H1 (cell line): ENCODE measurements around the gene RAB36. TPM values are rescaled to one million over a fixed set of nuclear protein-coding genes. Genes with fewer than 3 reads are reported as not detected.
A peak's percentile ranks its signal among the peaks of the same experiment; 100 is the strongest.

Experiments
- CTCF ChIA-PET: fragments of 300-600 bp; sonication (Branson Sonifier 250); formaldehyde crosslinking; loops from one replicate; lab custom pipeline; 2021; ENCODE audit not compliant: partially characterized antibody; lab: Charles Lee
- POLR2A ChIA-PET: fragments of 300-600 bp; sonication (Branson Sonifier 250); formaldehyde crosslinking; loops from one replicate; lab custom pipeline; 2021; ENCODE audit warnings: inconsistent platforms; ENCODE audit not compliant: partially characterized antibody; lab: Charles Lee
- DNase-seq, 2 experiments: peaks; one replicate each; pipeline versions ENCODE4 v3.0.0 to v3.0.0-alpha.2; 2010 to 2022; ENCODE audit warnings: low spot score in 2 of 2, low read depth in 1 of 2, mixed read lengths in 1 of 2
- FAIRE-seq: peaks from 2 replicates; lab custom pipeline; 2011; peaks lifted over from hg19 to GRCh38; lab: Jason Lieb, UNC
- H2AFZ ChIP-seq: 2 replicates; pipeline ENCODE4 v1.8.1; 2012; ENCODE audit warnings: low read length, inconsistent platforms
- H2AK5ac ChIP-seq: 2 replicates; pipeline ENCODE4 v1.6.1; 2013; ENCODE audit warnings: low read depth, low read length
- H2BK120ac ChIP-seq: replicated peaks from 2 replicates; pipeline ENCODE3; 2013; ENCODE audit warnings: low read depth, low read length, inconsistent platforms
- H2BK12ac ChIP-seq: 2 replicates; pipeline ENCODE4 v1.6.1; 2013; ENCODE audit warnings: low read depth, low read length
- H2BK15ac ChIP-seq: 2 replicates; pipeline ENCODE4 v1.6.1; 2013; ENCODE audit warnings: low read length
- H2BK20ac ChIP-seq: 2 replicates; pipeline ENCODE4 v1.6.1; 2013; ENCODE audit warnings: low read length
- H2BK5ac ChIP-seq: 2 replicates; pipeline ENCODE4 v1.6.1; 2013; ENCODE audit warnings: low read depth, low read length
- H3K14ac ChIP-seq: 2 replicates; pipeline ENCODE4 v1.6.1; 2013; ENCODE audit warnings: inconsistent platforms; ENCODE audit not compliant: insufficient read length
- H3K18ac ChIP-seq: 2 replicates; pipeline ENCODE4 v1.6.1; 2013; ENCODE audit warnings: low read length; ENCODE audit errors: extremely low read depth
- H3K23ac ChIP-seq: 2 replicates; pipeline ENCODE4 v1.6.1; 2013; ENCODE audit warnings: inconsistent platforms; ENCODE audit not compliant: insufficient read length
- H3K23me2 ChIP-seq: 2 replicates; pipeline ENCODE4 v1.6.1; 2013; ENCODE audit warnings: low read depth, low read length
- H3K27ac ChIP-seq: 2 replicates; pipeline ENCODE4 v1.6.1; 2011; ENCODE audit warnings: low read depth, low read length, inconsistent platforms
- H3K27me3 ChIP-seq, 4 experiments: replicated peaks in 1 of 4; 1 replicate in 1 of 4; 2 replicates in 3 of 4; pipeline versions ENCODE4 v1.6.1 to v1.8.1; 2011 to 2013; ENCODE audit warnings: low read length in 3 of 4, mild to moderate bottlenecking in 3 of 4, inconsistent platforms in 2 of 4, mixed read lengths in 2 of 4, moderate library complexity in 1 of 4; ENCODE audit not compliant: control insufficient read depth in 3 of 4, insufficient read depth in 3 of 4; ENCODE audit errors: extremely low read depth in 1 of 4
- H3K36me3 ChIP-seq, 4 experiments: 2 replicates each; pipeline versions ENCODE4 v1.6.1 to v1.8.1; 2011 to 2013; ENCODE audit warnings: mild to moderate bottlenecking in 4 of 4, low read length in 3 of 4, moderate library complexity in 2 of 4, control low read depth in 1 of 4, inconsistent platforms in 1 of 4; ENCODE audit not compliant: insufficient read depth in 4 of 4, control insufficient read depth in 2 of 4
- H3K4ac ChIP-seq: replicated peaks from 2 replicates; pipeline ENCODE3; 2013; ENCODE audit warnings: low read length, low read depth, mixed read lengths, inconsistent platforms; ENCODE audit not compliant: insufficient read length
- H3K4me1 ChIP-seq, 4 experiments: replicated peaks in 1 of 4; 1 replicate in 1 of 4; 2 replicates in 3 of 4; pipeline versions ENCODE4 v1.6.1 to v1.8.1; 2011 to 2013; ENCODE audit warnings: low read length in 3 of 4, inconsistent platforms in 2 of 4, mixed read lengths in 1 of 4; ENCODE audit not compliant: insufficient read depth in 4 of 4, control insufficient read depth in 3 of 4
- H3K4me2 ChIP-seq, 2 experiments: 2 replicates each; pipeline versions ENCODE4 v1.6.1 to v1.8.1; 2011 to 2013; ENCODE audit warnings: low read depth in 2 of 2, low read length in 2 of 2, control low read depth in 1 of 2, inconsistent platforms in 1 of 2, mild to moderate bottlenecking in 1 of 2; ENCODE audit not compliant: insufficient read depth in 1 of 2
- H3K4me3 ChIP-seq, 4 experiments: fragments of 200-600, 300-600 bp in 1 of 4; sonication (generic), shearing (Covaris generic), sonication (Bioruptor Twin) in 1 of 4; 2 replicates each; pipeline versions ENCODE4 v1.5.1 to v1.8.1; 2011 to 2016; ENCODE audit warnings: low read length in 4 of 4, low read depth in 3 of 4, control low read depth in 2 of 4, inconsistent platforms in 2 of 4, mild to moderate bottlenecking in 2 of 4, mixed read lengths in 1 of 4, moderate library complexity in 1 of 4; ENCODE audit not compliant: insufficient read depth in 2 of 4; ENCODE audit errors: extremely low read depth in 1 of 4
- H3K56ac ChIP-seq: replicated peaks from 2 replicates; pipeline ENCODE3; 2013; ENCODE audit warnings: low read depth, mild to moderate bottlenecking, mixed read lengths, low read length, inconsistent platforms; ENCODE audit not compliant: insufficient read length
- H3K79me1 ChIP-seq: 2 replicates; pipeline ENCODE4 v1.6.1; 2013; ENCODE audit warnings: low read depth, low read length, control low read depth
- H3K79me2 ChIP-seq, 2 experiments: 2 replicates each; pipeline versions ENCODE4 v1.6.1 to v1.8.1; 2012 to 2013; ENCODE audit warnings: low read length in 2 of 2, mild to moderate bottlenecking in 2 of 2, inconsistent platforms in 1 of 2; ENCODE audit not compliant: insufficient read depth in 2 of 2, control insufficient read depth in 1 of 2
- H3K9ac ChIP-seq, 4 experiments: replicated peaks in 1 of 4; 1 replicate in 1 of 4; 2 replicates in 3 of 4; pipeline versions ENCODE4 v1.6.1 to v1.8.1; 2011 to 2013; ENCODE audit warnings: low read depth in 3 of 4, low read length in 3 of 4, control low read depth in 2 of 4, mild to moderate bottlenecking in 2 of 4, moderate library complexity in 2 of 4, inconsistent platforms in 1 of 4; ENCODE audit errors: extremely low read depth in 1 of 4
- H3K9me3 ChIP-seq, 2 experiments: 2 replicates each; pipeline versions ENCODE4 v1.6.1 to v1.8.1; 2012 to 2013; ENCODE audit warnings: mild to moderate bottlenecking in 2 of 2, moderate library complexity in 2 of 2, control low read depth in 1 of 2, inconsistent platforms in 1 of 2, low read depth in 1 of 2, low read length in 1 of 2, mixed read lengths in 1 of 2; ENCODE audit not compliant: insufficient read depth in 2 of 2
- H4K20me1 ChIP-seq, 2 experiments: replicated peaks in 1 of 2; 2 replicates each; pipeline versions ENCODE3 to v1.8.1; 2011 to 2013; ENCODE audit warnings: inconsistent platforms in 2 of 2, low read length in 2 of 2, mild to moderate bottlenecking in 1 of 2; ENCODE audit not compliant: insufficient read depth in 2 of 2, control insufficient read depth in 1 of 2
- H4K5ac ChIP-seq: 2 replicates; pipeline ENCODE4 v1.6.1; 2013; ENCODE audit warnings: low read length, low read depth, mixed read lengths, inconsistent platforms; ENCODE audit not compliant: insufficient read length
- H4K8ac ChIP-seq: 2 replicates; pipeline ENCODE4 v1.8.0; 2013; ENCODE audit warnings: mild to moderate bottlenecking, moderate library complexity, low read length, inconsistent platforms; ENCODE audit not compliant: insufficient read depth; ENCODE audit errors: extremely low read depth
- H4K91ac ChIP-seq: replicated peaks from 2 replicates; pipeline ENCODE3; 2013; ENCODE audit warnings: low read length, mixed read lengths, inconsistent platforms; ENCODE audit not compliant: insufficient read length
- BRCA1 ChIP-seq: IDR thresholded peaks from 2 replicates; pipeline ENCODE4 v1.6.1; 2012; ENCODE audit warnings: low read depth, low read length, improper control_type of control experiment
- CBX5 ChIP-seq: fragments of 300-800, 300-1000 bp; sonication (generic); IDR thresholded peaks from 2 replicates; pipeline ENCODE4 v1.7.1; 2016; ENCODE audit warnings: antibody characterized with exemption, low read length, low read depth
- CHD1 ChIP-seq: IDR thresholded peaks from 2 replicates; pipeline ENCODE4 v1.6.1; 2012; ENCODE audit warnings: low read depth, low read length, improper control_type of control experiment
- HDAC2 ChIP-seq, 2 experiments: fragments of 300-600 bp in 1 of 2; sonication (generic) in 1 of 2; IDR thresholded peaks; 2 replicates each; pipeline ENCODE4 v1.6.1; 2011 to 2012; ENCODE audit warnings: low read depth in 2 of 2, low read length in 2 of 2, mild to moderate bottlenecking in 2 of 2, moderate library complexity in 2 of 2, borderline replicate concordance in 1 of 2, inconsistent platforms in 1 of 2
- HDAC6 ChIP-seq: IDR thresholded peaks from one replicate; pipeline ENCODE4 v1.7.1; 2012; ENCODE audit warnings: low read depth, mild to moderate bottlenecking, inconsistent platforms, low read length, moderate library complexity
- KDM4A ChIP-seq: IDR thresholded peaks from one replicate; pipeline ENCODE4 v1.7.1; 2012; ENCODE audit warnings: low read depth, mild to moderate bottlenecking, moderate library complexity, low read length, inconsistent platforms; ENCODE audit not compliant: severe bottlenecking
- MAFK ChIP-seq: IDR thresholded peaks from 2 replicates; pipeline ENCODE4 v1.6.1; 2012; ENCODE audit warnings: low read depth, mild to moderate bottlenecking, improper control_type of control experiment, low read length
- POLR2A ChIP-seq, 2 experiments: IDR thresholded peaks; 1 replicate in 1 of 2; 2 replicates in 1 of 2; pipeline ENCODE4 v1.6.1; 2011; ENCODE audit warnings: low read depth in 2 of 2, low read length in 2 of 2, mild to moderate bottlenecking in 2 of 2; ENCODE audit errors: control extremely low read depth in 1 of 2
- SAP30 ChIP-seq: fragments of 300-600 bp; sonication (generic); IDR thresholded peaks from 2 replicates; pipeline ENCODE4 v1.7.1; 2012; ENCODE audit warnings: low read length, moderate library complexity, mild to moderate bottlenecking, inconsistent platforms; ENCODE audit not compliant: insufficient read depth, insufficient replicate concordance
- TAF7 ChIP-seq: optimal IDR thresholded peaks from 2 replicates; pipeline ENCODE3; 2011; ENCODE audit warnings: low read depth, mild to moderate bottlenecking, inconsistent platforms, low read length, moderate library complexity, borderline replicate concordance
- WGBS, 2 experiments: shearing (Covaris generic) in 1 of 2; methylation state at CpG; one replicate each; pipeline versions ENCODE4 v1.1.6 to v1.1.7; 2013 to 2015; ENCODE audit warnings: low lambda C conversion rate in 2 of 2, mixed read lengths in 2 of 2, inconsistent platforms in 1 of 2, low coverage in 1 of 2, missing lambda C conversion rate in 1 of 2; ENCODE audit not compliant: insufficient replicate concordance in 2 of 2, insufficient coverage in 1 of 2, insufficient read length in 1 of 2; ENCODE audit errors: extremely low coverage in 1 of 2, missing lambda C conversion rate in 1 of 2; 5-methylcytosine and 5-hydroxymethylcytosine counted together
- polyA plus RNA-seq, 7 experiments: library from polyadenylated mRNA; depleted of rRNA in 3 of 7; stranded (reverse) in 5 of 7; unstranded in 2 of 7; fragments of >200 nt in 5 of 7; fragments of 200-250 nt in 2 of 7; gene quantifications; 1 replicate in 5 of 7; 2 replicates in 1 of 7; 4 replicates in 1 of 7; pipeline versions ENCODE4 v1.2.1 to v1.2.3, GENCODE V29; 2011 to 2013; ENCODE audit warnings: missing spikeins in 2 of 7, mixed read lengths in 2 of 7
- total RNA-seq: library from RNA; stranded (reverse); fragmentation: NEBNext Ultra II Directional; extraction: Animal tissue kit (Norgen Biotek cat#: 25700); gene quantifications from 2 replicates; pipeline ENCODE4 v1.2.1, GENCODE V29; 2021
- TF ChIP-seq, protein P1 (sequence below): IDR thresholded peaks from 2 replicates; pipeline ENCODE4 v1.6.1; 2011; ENCODE audit warnings: low read length, improper control_type of control experiment

The RAB36 gene
- total and polyA plus RNA-seq, 2 of the 8 experiments (the other 6 are each of a cell fraction or from before 2014, with no cell fraction given), result 1.0 to 1.5 TPM

DNA sequence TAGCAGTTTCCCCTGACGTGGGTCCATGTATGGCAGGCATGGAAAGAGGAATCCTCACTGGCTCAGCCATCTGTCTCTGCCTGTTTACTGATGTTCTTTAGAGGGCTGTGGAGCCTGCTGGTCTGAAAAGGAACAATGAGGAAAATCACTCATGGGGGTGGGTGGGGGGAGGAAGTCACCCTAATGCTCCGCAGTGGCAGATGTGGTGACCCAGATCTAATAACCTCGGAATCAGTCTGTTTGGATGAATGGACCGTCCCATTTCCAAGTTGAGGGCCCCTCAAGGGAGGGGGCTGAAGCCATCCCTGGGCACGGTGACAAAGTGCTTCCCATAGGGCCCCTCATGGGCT, 39.5 kb downstream of the RAB36 start:
- Histone ChIP-seq H3K9me3 (no peaks in the 10 kb centered on the region), H2AFZ (no peak overlapping the region), H4K8ac (no peak overlapping the region), H2AK5ac (peak overlapping the region; percentile 42; the same call in 1 of the 2 replicates), H2BK12ac (no peak overlapping the region), H4K5ac (no peak overlapping the region), H2BK120ac (no peak overlapping the region), H2BK15ac (no peak overlapping the region), H3K9ac (no peak overlapping the region), H3K56ac (no peak overlapping the region), H3K79me2 (peaks cover 57 to 88% of the 10 kb centered on the region in 2 experiments), H3K23me2 (peaks cover 20% of the 10 kb centered on the region), H4K20me1 (peaks cover 40 to 52% of the 10 kb centered on the region in 2 experiments), H3K23ac (no peak overlapping the region), H3K4me3 (peak overlapping the region in 1 of 4 experiments; percentile 10; a peak in 1 of 8 replicates), H4K91ac (peak overlapping the region; percentile 61), H3K4me2 (peak overlapping the region; percentile 17 to 95; a peak in 1 of 4 replicates), H3K4ac (no peak overlapping the region), H3K27ac (no peak overlapping the region), H3K36me3 (no peaks in the 10 kb centered on the region), H3K79me1 (peaks cover 24% of the 10 kb centered on the region), H3K27me3 (peaks cover 0 to 6% (median 2%) of the 10 kb centered on the region in 4 experiments; a peak in 1 of 7 replicates), H2BK20ac (no peak overlapping the region), H3K14ac (no peak overlapping the region), H3K4me1 (peaks cover 12 to 38% (median 20%) of the 10 kb centered on the region in 4 experiments), H2BK5ac (no peak overlapping the region), H3K18ac (peak overlapping the region; percentile 48; the same call in 1 of the 2 replicates)
- POLR2A ChIA-PET, result interaction anchor here (0.7 to 1.5 kb wide), 2 partner anchors 57 to 77 kb away, joined by 3 to 4 read pairs; no protein-coding TSS in a partner anchor
- WGBS, 2 experiments, result 85% methylated on average over 5 of the region's 5 CpGs; no CpG with 5 or more reads in 1 of the 2 experiments
- FAIRE-seq, result no peak
- no peak for TF ChIP-seq BRCA1
- TF ChIP-seq MAFK, result no peak
- no peak for TF ChIP-seq HDAC2 (IDR thresholded peaks at IDR 0.05; ENCODE audit: borderline replicate concordance in 1 of 2, low read depth in 2 of 2, low read length in 2 of 2)
- no peak for TF ChIP-seq CHD1
- TF ChIP-seq, protein P1, sequence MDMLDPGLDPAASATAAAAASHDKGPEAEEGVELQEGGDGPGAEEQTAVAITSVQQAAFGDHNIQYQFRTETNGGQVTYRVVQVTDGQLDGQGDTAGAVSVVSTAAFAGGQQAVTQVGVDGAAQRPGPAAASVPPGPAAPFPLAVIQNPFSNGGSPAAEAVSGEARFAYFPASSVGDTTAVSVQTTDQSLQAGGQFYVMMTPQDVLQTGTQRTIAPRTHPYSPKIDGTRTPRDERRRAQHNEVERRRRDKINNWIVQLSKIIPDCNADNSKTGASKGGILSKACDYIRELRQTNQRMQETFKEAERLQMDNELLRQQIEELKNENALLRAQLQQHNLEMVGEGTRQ, result no peak
- no peak for TF ChIP-seq TAF7
- TF ChIP-seq SAP30, result no peak
- TF ChIP-seq CBX5, result no peak
- TF ChIP-seq POLR2A (IDR thresholded peaks at IDR 0.05; ENCODE audit: control extremely low read depth in 1 of 2, low read depth in 2 of 2, low read length in 2 of 2), result no peak
- no peak for TF ChIP-seq KDM4A
- TF ChIP-seq HDAC6, result no peak
- DNase-seq, result no peak
- CTCF ChIA-PET, result interaction anchor here (0.8 to 24.3 kb wide), 5 partner anchors 9 to 103 kb away, joined by 3 to 358 read pairs (median 4); no protein-coding TSS in a partner anchor
